Transverse colon (tissue), 4 donors: ENCODE measurements around the gene ATP8A1. TPM values are rescaled to one million over a fixed set of nuclear protein-coding genes. Genes with fewer than 3 reads are reported as not detected.

Experiments used
- DNase-seq: peaks from one replicate; pipeline ENCODE4 v3.0.0-alpha.2; 2019
- H3K27ac ChIP-seq, 4 donors: fragments of 200-600 bp; sonication (generic); 2 replicates each; pipeline ENCODE4 v1.5.1; 2016 to 2018; ENCODE audit warnings: inconsistent platforms in 4 of 4
- H3K27me3 ChIP-seq: fragments of 200-600 bp; sonication (generic); 2 replicates; pipeline ENCODE4 v1.5.1; 2017; ENCODE audit warnings: inconsistent platforms
- H3K36me3 ChIP-seq, 4 donors: fragments of 200-600 bp; sonication (generic); 2 replicates each; pipeline ENCODE4 v1.5.1; 2017 to 2019; ENCODE audit warnings: inconsistent platforms in 4 of 4
- H3K4me1 ChIP-seq, 4 donors: fragments of 200-600 bp; sonication (generic); 2 replicates each; pipeline ENCODE4 v1.5.1; 2017 to 2020; ENCODE audit warnings: inconsistent platforms in 4 of 4
- H3K4me3 ChIP-seq, 4 donors: fragments of 200-600 bp; sonication (generic); 1 replicate in 1 of 4; 2 replicates in 3 of 4; pipeline versions ENCODE4 v1.5.1 to v1.6.1; 2017 to 2019; ENCODE audit warnings: inconsistent platforms in 4 of 4
- H3K9me3 ChIP-seq, 2 donors: fragments of 200-600 bp; sonication (generic); 2 replicates each; pipeline ENCODE4 v1.5.1; 2017 to 2019; ENCODE audit warnings: inconsistent platforms in 2 of 2
- CTCF ChIP-seq, 5 experiments: fragments of 200-600 bp in 3 of 5; fragments of 450-650 bp in 2 of 5; sonication (generic) in 3 of 5; IDR thresholded peaks; 1 replicate in 2 of 5; 2 replicates in 3 of 5; pipeline ENCODE4 v1.5.1; 2016 to 2017; ENCODE audit warnings: antibody characterized with exemption in 5 of 5, inconsistent platforms in 3 of 5, mild to moderate bottlenecking in 2 of 5, moderate library complexity in 1 of 5
- EP300 ChIP-seq: sonication (generic); formaldehyde crosslinking; IDR thresholded peaks from one replicate; pipeline ENCODE4 v1.6.1; 2017; ENCODE audit warnings: antibody characterized with exemption, low read depth
- POLR2A ChIP-seq: fragments of 450-650 bp; IDR thresholded peaks from one replicate; pipeline ENCODE4 v1.6.1; 2016; ENCODE audit warnings: antibody characterized with exemption, mild to moderate bottlenecking, moderate library complexity
- POLR2AphosphoS5 ChIP-seq, 3 donors: sonication (generic); formaldehyde crosslinking; IDR thresholded peaks; one replicate each; pipeline ENCODE4 v1.6.1; 2016; ENCODE audit warnings: antibody characterized with exemption in 3 of 3
- WGBS, 2 donors: methylation state at CpG; one replicate each; pipeline ENCODE4 v1.1.5; 2018; ENCODE audit warnings: low coverage in 1 of 2; 5-methylcytosine and 5-hydroxymethylcytosine counted together
- in situ Hi-C, 4 donors: fragments of 200-750 bp; cut with MboI; loops; one replicate each; pipeline versions ENCODE4 v1.15.0 to v1.15.1; 2017; ENCODE audit warnings: low sequenced_read_pairs in 3 of 4, low pct_ligation_motif_present in 1 of 4, low pct_unique_long_range_greater_than_20kb in 1 of 4
- intact Hi-C: fragments of 100-400 bp; cut with DNase I; formaldehyde crosslinking; loops from one replicate; pipeline ENCODE4 v1.15.1; 2023; ENCODE audit warnings: low total_unique reads
- total RNA-seq, 4 donors: library from RNA; depleted of rRNA; stranded (reverse); fragments of >200 nt; gene quantifications; one replicate each; pipeline ENCODE4 v1.1.0, GENCODE V29; 2016

The ATP8A1 gene
- total RNA-seq, 4 donors from 2014 or later: 72.2 to 255 (median 166) TPM

- intact Hi-C loops (no loop called here), in situ Hi-C loops (no loop called here)
- 96% methylated on average over 3 of the region's 3 CpGs; no CpG with 5 or more reads in 1 of the 2 donors for WGBS, 2 donors
- Histone ChIP-seq H3K4me1 (no peaks in the 10 kb centered on the region), H3K27me3 (no peaks in the 10 kb centered on the region), H3K27ac (no peak overlapping the region), H3K36me3 (peaks cover 0 to 6% (median 1%) of the 10 kb centered on the region in 4 donors), H3K4me3 (no peak overlapping the region), H3K9me3 (no peaks in the 10 kb centered on the region)
- no peak for DNase-seq
- TF ChIP-seq EP300 (no peak), CTCF (IDR thresholded peaks at IDR 0.05) (no peak), POLR2A (no peak), POLR2AphosphoS5 (IDR thresholded peaks at IDR 0.05) (no peak)
Observed at GRCh38 chr4:42608551-42608950, 48.4 kb downstream of the ATP8A1 start.

DNA sequence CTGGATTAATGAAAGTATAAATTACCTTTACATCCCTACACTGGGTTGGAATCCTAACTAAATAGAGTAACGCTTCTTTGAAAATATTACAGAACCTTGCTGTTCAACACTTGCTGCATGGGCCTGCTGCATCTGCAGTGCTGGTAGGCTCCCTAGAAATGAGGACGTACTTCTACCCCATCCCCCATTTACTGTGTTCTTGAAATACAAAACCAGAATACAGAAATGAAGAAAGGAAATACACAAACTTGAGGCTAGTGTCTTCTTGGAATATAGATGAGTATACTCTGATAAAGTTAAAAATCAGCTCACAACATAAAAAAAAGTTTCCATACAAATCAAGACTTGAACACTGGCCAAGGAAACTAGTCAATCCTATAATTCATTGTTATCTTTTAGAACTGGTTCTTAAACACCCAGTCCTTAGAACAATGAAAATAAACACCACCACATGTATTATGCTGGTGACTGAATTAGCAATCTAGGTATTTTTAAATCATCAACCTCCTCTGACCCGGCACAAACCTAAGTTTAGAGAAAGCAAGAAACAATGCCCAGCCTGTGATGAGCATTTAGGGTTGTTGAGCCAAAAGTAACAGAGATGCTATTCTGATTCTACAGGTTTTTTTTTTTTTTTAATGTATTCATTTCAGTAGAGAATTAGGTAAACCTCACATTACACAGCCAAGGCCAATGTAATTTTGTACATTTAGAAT lies 49.7 kb downstream of the ATP8A1 start:
- in situ Hi-C loops: no loop called here
- WGBS, 2 donors: 64 to 83% methylated on average over 3 of the region's 3 CpGs
- no peaks in the 10 kb centered on the region for H3K9me3 ChIP-seq

DNA sequence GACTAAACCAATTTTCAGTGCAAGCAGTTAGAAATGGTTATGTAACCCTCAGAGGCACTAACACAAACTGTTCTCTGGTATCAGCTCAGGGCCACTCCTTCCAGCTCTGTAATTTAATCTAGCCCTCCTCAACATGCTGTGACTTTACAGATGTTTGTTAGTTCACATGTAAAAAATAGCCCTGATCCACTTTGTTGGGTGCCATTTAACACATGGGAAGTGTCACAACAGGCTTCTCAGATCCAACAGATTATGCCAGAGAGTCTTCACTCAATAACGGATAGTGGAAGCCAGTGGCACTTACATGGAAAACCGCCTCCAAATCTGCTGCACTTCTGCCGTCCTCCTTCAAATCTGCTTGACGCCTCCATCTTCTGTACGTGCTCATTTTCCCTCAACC lies 51.6 kb downstream of the ATP8A1 start:
- TF ChIP-seq CTCF (IDR thresholded peaks at IDR 0.05): no peak
- no peak for TF ChIP-seq POLR2AphosphoS5 (IDR thresholded peaks at IDR 0.05)
- TF ChIP-seq POLR2A: no peak
- no peak for TF ChIP-seq EP300
- Histone ChIP-seq H3K27ac (no peak overlapping the region), H3K4me3 (no peak overlapping the region), H3K27me3 (no peaks in the 10 kb centered on the region), H3K9me3 (no peaks in the 10 kb centered on the region), H3K4me1 (no peaks in the 10 kb centered on the region), H3K36me3 (no peaks in the 10 kb centered on the region)
- WGBS, 2 donors: 89 to 97% methylated on average over 5 of the region's 5 CpGs
- DNase-seq: no peak
- in situ Hi-C loops (no loop called here), intact Hi-C loops (no loop called here)

More for the DNA sequence above, 49.7 kb downstream of the ATP8A1 start:
- peaks cover 0 to 6% (median 1%) of the 10 kb centered on the region in 4 donors for H3K36me3 ChIP-seq
- no peak for TF ChIP-seq POLR2A
- no peak for TF ChIP-seq EP300
- TF ChIP-seq CTCF (IDR thresholded peaks at IDR 0.05): no peak
- TF ChIP-seq POLR2AphosphoS5 (IDR thresholded peaks at IDR 0.05): no peak
- H3K27ac ChIP-seq: no peak overlapping the region
- no peak overlapping the region for H3K4me3 ChIP-seq
- H3K27me3 ChIP-seq: no peaks in the 10 kb centered on the region
- H3K4me1 ChIP-seq: no peaks in the 10 kb centered on the region
- no peak for DNase-seq
- intact Hi-C loops: no loop called here

- Histone ChIP-seq H3K36me3 (no peaks in the 10 kb centered on the region), H3K27ac (no peak overlapping the region), H3K27me3 (no peaks in the 10 kb centered on the region), H3K4me1 (no peaks in the 10 kb centered on the region), H3K9me3 (no peaks in the 10 kb centered on the region), H3K4me3 (no peak overlapping the region)
- intact Hi-C loops: no loop called here
- in situ Hi-C loops: no loop called here
- 86 to 89% methylated on average over 2 of the region's 2 CpGs for WGBS, 2 donors
- no peak for DNase-seq
- TF ChIP-seq POLR2AphosphoS5 (IDR thresholded peaks at IDR 0.05) (no peak), EP300 (no peak), CTCF (IDR thresholded peaks at IDR 0.05) (no peak), POLR2A (no peak)
Observed at GRCh38 chr4:42603862-42604261, 53.0 kb downstream of the ATP8A1 start.
